ENCODE results near the gene HEY2.

- TF ChIP-seq CTCF (IDR thresholded peaks at IDR 0.05) (no peak), POLR2AphosphoS5 (IDR thresholded peaks at IDR 0.05) (no peak)
These were observed 61.0 kb downstream of the HEY2 start for GRCh38 chr6:125810445-125810844.
